Left renal pelvis (tissue), 4 donors: ENCODE data around the gene KRTAP10-1. TPM values are rescaled to one million over a fixed set of nuclear protein-coding genes. Genes with fewer than 3 reads are reported as not detected.

Experiments
- DNase-seq, 4 donors: peaks; one replicate each; pipeline ENCODE4 v3.0.0-alpha.2; 2013; ENCODE audit warnings: low read depth in 4 of 4, low spot score in 3 of 4
- polyA plus RNA-seq, 4 donors: library from polyadenylated mRNA; unstranded; fragments of 120-200 nt; gene quantifications; one replicate each; pipeline ENCODE4 v1.2.1, GENCODE V29; 2013; ENCODE audit not compliant: insufficient read length in 4 of 4

KRTAP10-1 gene
- polyA plus RNA-seq, 4 donors: not detected

GRCh38 chr21:44492567-44493385 lies 47.2 kb downstream of the KRTAP10-1 start:
- DNase-seq: no peak

DNA sequence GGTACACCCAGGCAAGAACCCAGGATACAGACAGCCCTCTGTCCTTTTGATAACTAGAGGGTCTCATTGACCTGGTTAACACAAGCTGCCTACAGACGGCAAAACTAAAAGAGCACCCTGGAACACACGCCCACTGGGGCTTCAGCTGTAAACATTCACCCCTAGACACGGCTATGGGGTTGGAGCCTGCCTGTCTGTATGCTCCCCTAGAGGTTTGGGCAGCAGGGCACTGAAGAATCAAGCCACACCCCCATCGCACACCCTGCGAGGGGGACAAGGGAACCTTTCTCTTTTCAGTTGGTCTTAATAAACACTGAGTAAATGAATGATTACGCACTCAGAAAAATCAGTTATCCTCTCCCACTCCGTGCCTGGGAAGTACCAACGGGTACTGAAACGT lies 49.2 kb downstream of the KRTAP10-1 start:
- DNase-seq: no peak

DNA sequence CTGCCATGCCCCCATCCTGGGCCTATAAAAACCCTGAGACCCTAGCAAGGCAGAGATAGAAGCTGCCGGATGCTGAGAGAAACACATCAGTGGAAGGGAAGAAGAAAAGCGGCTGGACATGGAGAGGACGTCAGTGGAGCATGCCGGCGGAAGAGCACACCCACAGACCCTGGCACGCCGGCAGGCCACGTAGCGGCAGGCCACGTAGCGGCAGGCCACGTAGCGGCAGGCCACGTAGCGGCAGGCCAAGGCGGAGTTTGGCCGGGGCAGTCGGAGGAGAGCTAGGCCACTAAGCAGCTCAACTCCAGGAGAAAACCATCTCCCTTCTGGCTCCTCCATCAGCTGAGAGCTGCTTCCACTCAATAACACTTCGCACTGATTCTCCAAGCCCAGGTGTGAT lies 49.6 kb downstream of the KRTAP10-1 start:
- DNase-seq: no peak

- DNase-seq: no peak
Observed at GRCh38 chr21:44489962-44490361, 50.0 kb downstream of the KRTAP10-1 start.

Other genes starting within 250 kb of the KRTAP10-1 start
- gene PFKL, start 240.1 kb downstream of the KRTAP10-1 start, polyA plus RNA-seq: 100 to 1,000 TPM in 3 of 4 donors, 10 to 100 TPM in 1; 69.7 to 172 (median 115) TPM
- 10 to 100 TPM; 16.7 to 33.2 (median 19.7) TPM for gene CFAP410, start 200.8 kb downstream of the KRTAP10-1 start, polyA plus RNA-seq
- 1 to 10 TPM in 2 of 4 donors, under 1 TPM in 2; 0.73 to 1.7 (median 1.3) TPM for gene TRPM2, start 186.6 kb downstream of the KRTAP10-1 start, polyA plus RNA-seq
- gene LRRC3, start 84.7 kb downstream of the KRTAP10-1 start, polyA plus RNA-seq: 1 to 10 TPM; 4.3 to 6.6 (median 4.6) TPM
- gene KRTAP10-2, start 11.3 kb upstream of the KRTAP10-1 start, polyA plus RNA-seq: not detected
- gene KRTAP10-3, start 18.6 kb upstream of the KRTAP10-1 start, polyA plus RNA-seq: not detected
- not detected for gene KRTAP10-4, start 33.5 kb upstream of the KRTAP10-1 start, polyA plus RNA-seq
- gene KRTAP10-5, start 40.4 kb upstream of the KRTAP10-1 start, polyA plus RNA-seq: not detected
- not detected for gene KRTAP10-6, start 52.3 kb upstream of the KRTAP10-1 start, polyA plus RNA-seq
- gene KRTAP10-7, start 60.4 kb upstream of the KRTAP10-1 start, polyA plus RNA-seq: not detected
- not detected for gene KRTAP10-8, start 71.9 kb upstream of the KRTAP10-1 start, polyA plus RNA-seq
- not detected for gene KRTAP10-9, start 86.9 kb upstream of the KRTAP10-1 start, polyA plus RNA-seq
- gene KRTAP10-10, start 97.2 kb upstream of the KRTAP10-1 start, polyA plus RNA-seq: not detected
- gene KRTAP10-11, start 106.2 kb upstream of the KRTAP10-1 start, polyA plus RNA-seq: not detected
- not detected for gene KRTAP12-4, start 114.5 kb upstream of the KRTAP10-1 start, polyA plus RNA-seq
- gene KRTAP12-3, start 117.7 kb upstream of the KRTAP10-1 start, polyA plus RNA-seq: not detected
- not detected for gene KRTAP12-2, start 126.7 kb upstream of the KRTAP10-1 start, polyA plus RNA-seq
- not detected for gene KRTAP12-1, start 142.0 kb upstream of the KRTAP10-1 start, polyA plus RNA-seq
- not detected for gene KRTAP10-12, start 157.0 kb upstream of the KRTAP10-1 start, polyA plus RNA-seq
- gene TSPEAR, start 171.4 kb upstream of the KRTAP10-1 start, polyA plus RNA-seq: 1 to 10 TPM in 2 of 4 donors, under 1 TPM in 2; 0.08 to 1.1 (median 0.74) TPM